Nephron progenitor cell (in vitro differentiated cells): ENCODE data around the gene CIAO3.

Source experiments
- DNase-seq: peaks from one replicate; pipeline ENCODE4 v3.0.0; 2021
- H3K27ac Mint-ChIP-seq: 2 replicates; pipeline ENCODE4 v1.8.0; 2021; ENCODE audit warnings: mild to moderate bottlenecking, moderate library complexity, mixed read lengths
- H3K27me3 Mint-ChIP-seq: 2 replicates; pipeline ENCODE4 v1.8.0; 2021; ENCODE audit warnings: mild to moderate bottlenecking, low read depth, mixed read lengths; ENCODE audit not compliant: poor library complexity
- H3K36me3 Mint-ChIP-seq: 2 replicates; pipeline ENCODE4 v1.8.0; 2021; ENCODE audit warnings: low read depth, mixed read lengths
- H3K4me1 Mint-ChIP-seq: 2 replicates; pipeline ENCODE4 v1.8.0; 2021; ENCODE audit warnings: mixed read lengths
- H3K4me3 Mint-ChIP-seq: 2 replicates; pipeline ENCODE4 v1.8.0; 2021; ENCODE audit warnings: mild to moderate bottlenecking, moderate library complexity, mixed read lengths
- H3K9me3 Mint-ChIP-seq: 2 replicates; pipeline ENCODE4 v1.8.0; 2021; ENCODE audit warnings: mild to moderate bottlenecking, moderate library complexity, mixed read lengths
- CTCF ChIP-seq: fragments of 200-600 bp; sonication (generic); IDR thresholded peaks from 2 replicates; pipeline ENCODE4 v1.5.0; 2021; ENCODE audit warnings: antibody characterized with exemption

The CIAO3 gene

GRCh38 chr16:750485-750884 lies 9.7 kb upstream of the CIAO3 start:
- no peaks in the 10 kb centered on the region for H3K9me3 Mint-ChIP-seq

GRCh38 chr16:749010-749409 lies 8.2 kb upstream of the CIAO3 start:
- no peak for TF ChIP-seq CTCF
- no peak for DNase-seq
- no peaks in the 10 kb centered on the region for H3K36me3 Mint-ChIP-seq
- no peak overlapping the region for H3K4me3 Mint-ChIP-seq
- H3K27me3 Mint-ChIP-seq, result peaks cover 45% of the 10 kb centered on the region
- no peaks in the 10 kb centered on the region for H3K9me3 Mint-ChIP-seq
- H3K27ac Mint-ChIP-seq, result no peak overlapping the region
- peaks cover 24% of the 10 kb centered on the region for H3K4me1 Mint-ChIP-seq

More at GRCh38 chr16:750485-750884, 9.7 kb upstream of the CIAO3 start:
- H3K27me3 Mint-ChIP-seq, result peaks cover 48% of the 10 kb centered on the region
- H3K4me3 Mint-ChIP-seq, result no peak overlapping the region
- no peak for TF ChIP-seq CTCF
- no peak for DNase-seq
- H3K36me3 Mint-ChIP-seq, result no peaks in the 10 kb centered on the region
- H3K4me1 Mint-ChIP-seq, result peaks cover 24% of the 10 kb centered on the region
- no peak overlapping the region for H3K27ac Mint-ChIP-seq

GRCh38 chr16:747978-748746 lies 7.4 kb upstream of the CIAO3 start:
- Mint-ChIP-seq H3K4me1 (peaks cover 24% of the 10 kb centered on the region), H3K9me3 (no peaks in the 10 kb centered on the region), H3K27ac (no peak overlapping the region), H3K4me3 (no peak overlapping the region), H3K36me3 (no peaks in the 10 kb centered on the region), H3K27me3 (peaks cover 41% of the 10 kb centered on the region)
- no peak for TF ChIP-seq CTCF
- DNase-seq, result no peak

GRCh38 chr16:746637-747036 lies 5.8 kb upstream of the CIAO3 start:
- no peak for TF ChIP-seq CTCF
- Mint-ChIP-seq H3K36me3 (no peaks in the 10 kb centered on the region), H3K27me3 (peaks cover 27% of the 10 kb centered on the region), H3K27ac (no peak overlapping the region), H3K4me1 (peaks cover 13% of the 10 kb centered on the region), H3K4me3 (no peak overlapping the region), H3K9me3 (no peaks in the 10 kb centered on the region)
- DNase-seq, result no peak

GRCh38 chr16:745739-746138 lies 4.9 kb upstream of the CIAO3 start:
- DNase-seq, result peak; percentile 73
- H3K9me3 Mint-ChIP-seq, result no peaks in the 10 kb centered on the region
- peak; percentile 58 for TF ChIP-seq CTCF
- H3K27ac Mint-ChIP-seq, result no peak overlapping the region
- peaks cover 18% of the 10 kb centered on the region for H3K27me3 Mint-ChIP-seq
- no peak overlapping the region for H3K4me3 Mint-ChIP-seq
- H3K36me3 Mint-ChIP-seq, result no peaks in the 10 kb centered on the region
- H3K4me1 Mint-ChIP-seq, result peaks cover 5% of the 10 kb centered on the region
